HepG2 (cell line): ENCODE results near the gene RPS2. TPM values are rescaled to one million over a fixed set of nuclear protein-coding genes. Genes with fewer than 3 reads are reported as not detected.
"Not testable (repeated sequence)": the region's sequence is repeated elsewhere in the genome, so short reads cannot be mapped to it uniquely, and the experiment has no call there.

ENCODE experiments used
- HNF1A ChIP-seq, 2 experiments: sonication (generic) in 1 of 2; formaldehyde crosslinking in 1 of 2; IDR thresholded peaks; 2 replicates each; pipeline versions ENCODE4 v1.4.0 to v1.6.1; 2016 to 2020; ENCODE audit warnings: borderline replicate concordance in 1 of 2, low read depth in 1 of 2, mild to moderate bottlenecking in 1 of 2, missing genetic modification reagents in 1 of 2
- KDM5A ChIP-seq: fragments of 200-600 bp; sonication (generic); IDR thresholded peaks from 2 replicates; pipeline ENCODE4 v1.7.0; 2018; ENCODE audit warnings: antibody characterized with exemption, mild to moderate bottlenecking, low read length, borderline replicate concordance
- NR2F6 ChIP-seq, 2 experiments: IDR thresholded peaks; 2 replicates each; pipeline ENCODE4 v1.6.1; 2016; ENCODE audit warnings: antibody characterized with exemption in 1 of 2, mild to moderate bottlenecking in 1 of 2
- RERE ChIP-seq: IDR thresholded peaks from 2 replicates; pipeline ENCODE4 v1.6.1; 2016; ENCODE audit warnings: low read depth, missing genetic modification reagents, missing compliant biosample characterization
- RXRA ChIP-seq: sonication (generic); formaldehyde crosslinking; IDR thresholded peaks from 2 replicates; pipeline ENCODE4 v1.5.1; 2020; ENCODE audit warnings: missing genetic modification reagents
- THRA ChIP-seq: sonication (generic); formaldehyde crosslinking; IDR thresholded peaks from 2 replicates; pipeline ENCODE4 v1.4.0; 2020; ENCODE audit warnings: missing genetic modification reagents, borderline replicate concordance
- ZEB1 ChIP-seq: IDR thresholded peaks from 2 replicates; pipeline ENCODE4 v1.6.1; 2012; ENCODE audit warnings: mild to moderate bottlenecking, low read depth, inconsistent platforms; ENCODE audit not compliant: insufficient replicate concordance
- ZNF747 ChIP-seq: sonication (generic); formaldehyde crosslinking; IDR thresholded peaks from 2 replicates; pipeline ENCODE4 v1.8.1; 2023; ENCODE audit warnings: missing genetic modification reagents, mild to moderate bottlenecking, borderline replicate concordance
- ZNF770 ChIP-seq: sonication (generic); formaldehyde crosslinking; IDR thresholded peaks from 2 replicates; pipeline ENCODE4 v1.5.0; 2020; ENCODE audit warnings: mild to moderate bottlenecking, missing genetic modification reagents
- ZNF772 ChIP-seq: sonication (generic); formaldehyde crosslinking; IDR thresholded peaks from 2 replicates; pipeline ENCODE4 v1.5.0; 2020; ENCODE audit warnings: mild to moderate bottlenecking, missing genetic modification reagents
- polyA plus RNA-seq, 8 experiments: library from polyadenylated mRNA; depleted of rRNA in 3 of 8; stranded (reverse) in 7 of 8; unstranded in 1 of 8; fragments of >200 nt; fragmentation: Illumina TruSeq in 4 of 8; extraction: Trizol in 4 of 8; gene quantifications; 2 replicates each; pipeline versions ENCODE4 v1.2.1 to v1.2.3, GENCODE V29; 2011 to 2016; ENCODE audit warnings: low read depth in 4 of 8, missing spikeins in 1 of 8, mixed read lengths in 1 of 8; ENCODE audit not compliant: insufficient read depth in 1 of 8
- total RNA-seq, 5 experiments: library from RNA; depleted of rRNA; stranded (reverse); fragments of >200 nt; fragmentation: Illumina TruSeq; extraction: Trizol; gene quantifications; 2 replicates each; pipeline ENCODE4 v1.2.3, GENCODE V29; 2016; ENCODE audit warnings: low read depth in 1 of 5

The RPS2 gene
- total and polyA plus RNA-seq, 2 of the 13 experiments (the other 11 are each of a cell fraction or from before 2014, with no cell fraction given): 1,908 to 4,514 TPM

GRCh38 chr16:1939833-1940232 lies 24.8 kb downstream of the RPS2 start (continued):
- TF ChIP-seq RERE (CRISPR knock-in tag): 0 out of 2 replicates have a peak, but pooled peaks have one; percentile 16
- TF ChIP-seq ZNF772: peak; percentile 1; the same call in 1 of the 2 replicates
- TF ChIP-seq HNF1A (IDR thresholded peaks at IDR 0.05; ENCODE audit: low read depth): peak; percentile 86
- 0 out of 2 replicates have a peak, but pooled peaks have one; percentile 59 for TF ChIP-seq HNF1A (CRISPR knock-in tag; IDR thresholded peaks at IDR 0.05; ENCODE audit: borderline replicate concordance)
- TF ChIP-seq NR2F6 (IDR thresholded peaks at IDR 0.05): peak; percentile 73
- not testable (repeated sequence) for TF ChIP-seq NR2F6 (CRISPR knock-in tag; IDR thresholded peaks at IDR 0.05)
- peak; percentile 69; the same call in 1 of the 2 replicates for TF ChIP-seq RXRA
- TF ChIP-seq KDM5A: peak; percentile 13; the same call in 1 of the 2 replicates
- peak; percentile 45; the same call in 1 of the 2 replicates for TF ChIP-seq THRA
- peak; percentile 29 for TF ChIP-seq ZEB1
- TF ChIP-seq ZNF770 (CRISPR knock-in tag): peak; percentile 77
- 0 out of 2 replicates have a peak, but pooled peaks have one; percentile 18 for TF ChIP-seq ZNF747 (CRISPR knock-in tag)
